ENCODE data around the gene VGLL3. TPM values are rescaled to one million over a fixed set of nuclear protein-coding genes. Genes with fewer than 3 reads are reported as not detected.

Gene VGLL3
- polyA plus RNA-seq, 2 donors = 0.54 to 0.55 TPM

- Histone ChIP-seq H3K4me3 (ENCODE audit: low read depth in 1 of 2, low read length in 2 of 2) (no peak overlapping the region), H3K27ac (ENCODE audit: low read depth in 2 of 2, low read length in 1 of 2) (no peak overlapping the region), H3K9me3 (ENCODE audit: control insufficient read depth in 2 of 2, insufficient read depth in 1 of 2, low read depth in 1 of 2, low read length in 1 of 2) (peaks cover 0 to 3% of the 10 kb centered on the region in 2 donors), H3K4me1 (ENCODE audit: control insufficient read depth in 2 of 2, insufficient read depth in 2 of 2, low read length in 1 of 2) (no peaks in the 10 kb centered on the region), H3K36me3 (ENCODE audit: control insufficient read depth in 2 of 2, insufficient read depth in 2 of 2, low read length in 1 of 2) (no peaks in the 10 kb centered on the region), H3K27me3 (ENCODE audit: control insufficient read depth in 1 of 2, insufficient read depth in 2 of 2, low read length in 2 of 2) (no peaks in the 10 kb centered on the region)
- WGBS, 2 donors = 56% methylated on average over 6 of the region's 6 CpGs
Measured at GRCh38 chr3:86937306-86937791, 53.6 kb downstream of the VGLL3 start.

- Histone ChIP-seq H3K27me3 (ENCODE audit: control insufficient read depth in 1 of 2, insufficient read depth in 2 of 2, low read length in 2 of 2) (no peaks in the 10 kb centered on the region), H3K4me3 (ENCODE audit: low read depth in 1 of 2, low read length in 2 of 2) (no peak overlapping the region), H3K9me3 (ENCODE audit: control insufficient read depth in 2 of 2, insufficient read depth in 1 of 2, low read depth in 1 of 2, low read length in 1 of 2) (peaks cover 0 to 3% of the 10 kb centered on the region in 2 donors), H3K27ac (ENCODE audit: low read depth in 2 of 2, low read length in 1 of 2) (no peak overlapping the region), H3K36me3 (ENCODE audit: control insufficient read depth in 2 of 2, insufficient read depth in 2 of 2, low read length in 1 of 2) (no peaks in the 10 kb centered on the region), H3K4me1 (ENCODE audit: control insufficient read depth in 2 of 2, insufficient read depth in 2 of 2, low read length in 1 of 2) (no peaks in the 10 kb centered on the region)
- whole genome bisulfite sequencing, 2 donors = 59 to 64% methylated on average over 3 of the region's 3 CpGs
Measured at GRCh38 chr3:86934851-86935250, 56.1 kb downstream of the VGLL3 start.

GRCh38 chr3:86930831-86931230, 60.1 kb downstream of the VGLL3 start:
- WGBS, 2 donors = 78% methylated on average over 3 of the region's 3 CpGs
- no peak overlapping the region for H3K4me3 ChIP-seq (ENCODE audit: low read depth in 1 of 2, low read length in 2 of 2)
- H3K4me1 ChIP-seq (ENCODE audit: control insufficient read depth in 2 of 2, insufficient read depth in 2 of 2, low read length in 1 of 2) = no peaks in the 10 kb centered on the region
- H3K36me3 ChIP-seq (ENCODE audit: control insufficient read depth in 2 of 2, insufficient read depth in 2 of 2, low read length in 1 of 2) = no peaks in the 10 kb centered on the region
- H3K27ac ChIP-seq (ENCODE audit: low read depth in 2 of 2, low read length in 1 of 2) = no peak overlapping the region
- H3K27me3 ChIP-seq (ENCODE audit: control insufficient read depth in 1 of 2, insufficient read depth in 2 of 2, low read length in 2 of 2) = no peaks in the 10 kb centered on the region
- peaks cover 0 to 3% of the 10 kb centered on the region in 2 donors for H3K9me3 ChIP-seq (ENCODE audit: control insufficient read depth in 2 of 2, insufficient read depth in 1 of 2, low read depth in 1 of 2, low read length in 1 of 2)

- Histone ChIP-seq H3K36me3 (ENCODE audit: control insufficient read depth in 2 of 2, insufficient read depth in 2 of 2, low read length in 1 of 2) (no peaks in the 10 kb centered on the region), H3K27ac (ENCODE audit: low read depth in 2 of 2, low read length in 1 of 2) (no peak overlapping the region), H3K27me3 (ENCODE audit: control insufficient read depth in 1 of 2, insufficient read depth in 2 of 2, low read length in 2 of 2) (no peaks in the 10 kb centered on the region), H3K4me3 (ENCODE audit: low read depth in 1 of 2, low read length in 2 of 2) (no peak overlapping the region), H3K4me1 (ENCODE audit: control insufficient read depth in 2 of 2, insufficient read depth in 2 of 2, low read length in 1 of 2) (no peaks in the 10 kb centered on the region), H3K9me3 (ENCODE audit: control insufficient read depth in 2 of 2, insufficient read depth in 1 of 2, low read depth in 1 of 2, low read length in 1 of 2) (peaks cover 0 to 3% of the 10 kb centered on the region in 2 donors)
- WGBS, 2 donors = 45 to 46% methylated on average over 1 of the region's 1 CpG
Measured at GRCh38 chr3:86930181-86930580, 60.8 kb downstream of the VGLL3 start.

DNA sequence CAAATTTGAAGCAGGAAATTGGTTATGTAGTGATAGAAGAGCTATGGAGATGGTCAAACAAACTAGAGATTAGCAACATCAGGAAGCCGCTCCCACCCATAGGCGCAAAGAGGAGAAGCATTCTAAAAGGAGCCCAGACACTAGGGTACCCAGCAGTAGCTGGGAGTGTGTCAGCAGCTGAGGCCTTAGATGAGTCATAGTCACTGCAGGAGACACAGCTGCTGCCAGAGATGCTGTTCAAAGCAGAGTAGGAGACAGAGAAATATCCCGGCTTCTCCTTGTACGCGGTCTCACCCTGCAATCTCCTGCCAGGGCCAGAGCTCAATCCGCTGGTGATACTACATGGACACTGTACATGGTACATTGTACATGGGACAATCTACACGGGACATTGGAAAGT, 61.9 kb downstream of the VGLL3 start:
- Histone ChIP-seq H3K36me3 (ENCODE audit: control insufficient read depth in 2 of 2, insufficient read depth in 2 of 2, low read length in 1 of 2) (no peaks in the 10 kb centered on the region), H3K4me1 (ENCODE audit: control insufficient read depth in 2 of 2, insufficient read depth in 2 of 2, low read length in 1 of 2) (no peaks in the 10 kb centered on the region), H3K9me3 (ENCODE audit: control insufficient read depth in 2 of 2, insufficient read depth in 1 of 2, low read depth in 1 of 2, low read length in 1 of 2) (no peaks in the 10 kb centered on the region), H3K27ac (ENCODE audit: low read depth in 2 of 2, low read length in 1 of 2) (no peak overlapping the region), H3K27me3 (ENCODE audit: control insufficient read depth in 1 of 2, insufficient read depth in 2 of 2, low read length in 2 of 2) (no peaks in the 10 kb centered on the region), H3K4me3 (ENCODE audit: low read depth in 1 of 2, low read length in 2 of 2) (no peak overlapping the region)
- WGBS, 2 donors = 85 to 93% methylated on average over 7 of the region's 7 CpGs

DNA sequence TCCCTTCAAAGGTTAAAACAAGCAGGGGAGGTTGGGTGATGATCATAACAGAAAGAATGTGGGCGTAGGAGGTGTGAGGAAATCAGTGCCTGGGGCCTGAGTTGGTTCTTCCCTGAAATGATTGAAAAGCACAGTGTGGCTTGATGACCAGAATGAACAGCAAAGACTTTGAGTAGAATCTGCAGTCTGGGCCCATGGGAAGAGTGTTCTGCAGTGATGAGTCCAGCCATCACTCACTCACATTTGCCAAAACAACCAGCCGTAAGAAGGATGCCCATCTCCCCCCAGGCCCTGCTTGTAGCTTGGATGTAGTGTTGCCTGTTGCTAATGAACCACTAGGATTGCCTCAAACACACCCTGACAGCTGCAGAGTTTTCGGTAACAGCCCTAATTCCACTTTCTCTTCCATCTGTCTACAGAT, 67.9 kb downstream of the VGLL3 start:
- H3K9me3 ChIP-seq (ENCODE audit: control insufficient read depth in 2 of 2, insufficient read depth in 1 of 2, low read depth in 1 of 2, low read length in 1 of 2) = no peaks in the 10 kb centered on the region
- no peak overlapping the region for H3K4me3 ChIP-seq (ENCODE audit: low read depth in 1 of 2, low read length in 2 of 2)
- WGBS, 2 donors = 44 to 58% methylated on average over 3 of the region's 3 CpGs
- peaks cover 0 to 3% of the 10 kb centered on the region in 2 donors for H3K4me1 ChIP-seq (ENCODE audit: control insufficient read depth in 2 of 2, insufficient read depth in 2 of 2, low read length in 1 of 2)
- no peaks in the 10 kb centered on the region for H3K36me3 ChIP-seq (ENCODE audit: control insufficient read depth in 2 of 2, insufficient read depth in 2 of 2, low read length in 1 of 2)
- H3K27me3 ChIP-seq (ENCODE audit: control insufficient read depth in 1 of 2, insufficient read depth in 2 of 2, low read length in 2 of 2) = no peaks in the 10 kb centered on the region
- H3K27ac ChIP-seq (ENCODE audit: low read depth in 2 of 2, low read length in 1 of 2) = no peak overlapping the region

DNA sequence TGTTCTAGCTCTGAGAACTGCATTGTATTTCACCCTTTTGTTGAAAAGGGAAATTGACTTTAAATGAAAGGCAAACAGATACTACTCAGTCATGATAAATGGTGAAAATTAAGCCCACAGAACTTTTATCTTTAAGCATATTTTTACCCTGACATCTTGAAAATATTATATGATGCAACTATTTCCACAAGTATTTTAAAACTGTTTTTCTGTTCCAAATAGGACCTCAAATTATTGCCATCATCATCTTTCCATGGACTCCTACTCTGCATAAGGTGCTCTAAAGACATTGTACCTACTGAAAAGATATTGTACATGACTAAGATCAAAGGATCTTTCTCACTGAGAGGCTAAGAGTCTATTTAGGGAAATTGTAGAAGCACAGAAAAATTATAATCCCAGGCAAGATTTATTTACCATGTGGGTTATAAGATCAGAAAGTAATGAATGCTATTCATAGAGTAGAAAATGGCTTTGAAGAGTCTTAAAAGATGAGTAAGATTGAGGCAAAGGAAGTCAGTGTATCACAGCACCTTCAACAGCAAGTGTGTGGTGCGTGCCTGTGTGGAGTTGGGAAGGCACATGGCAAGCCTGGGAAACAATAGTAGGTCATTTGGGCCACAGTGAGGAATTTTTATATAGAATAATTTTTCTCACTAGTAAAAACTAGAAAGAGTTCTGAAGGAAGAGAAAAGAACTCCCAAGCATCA, 68.8 kb downstream of the VGLL3 start:
- Histone ChIP-seq H3K27me3 (ENCODE audit: control insufficient read depth in 1 of 2, insufficient read depth in 2 of 2, low read length in 2 of 2) (no peaks in the 10 kb centered on the region), H3K36me3 (ENCODE audit: control insufficient read depth in 2 of 2, insufficient read depth in 2 of 2, low read length in 1 of 2) (no peaks in the 10 kb centered on the region), H3K27ac (ENCODE audit: low read depth in 2 of 2, low read length in 1 of 2) (no peak overlapping the region), H3K9me3 (ENCODE audit: control insufficient read depth in 2 of 2, insufficient read depth in 1 of 2, low read depth in 1 of 2, low read length in 1 of 2) (no peaks in the 10 kb centered on the region), H3K4me1 (ENCODE audit: control insufficient read depth in 2 of 2, insufficient read depth in 2 of 2, low read length in 1 of 2) (peaks cover 0 to 3% of the 10 kb centered on the region in 2 donors), H3K4me3 (ENCODE audit: low read depth in 1 of 2, low read length in 2 of 2) (no peak overlapping the region)
- 23 to 96% methylated on average over 1 of the region's 1 CpG for WGBS, 2 donors

- Histone ChIP-seq H3K27me3 (ENCODE audit: control insufficient read depth in 1 of 2, insufficient read depth in 2 of 2, low read length in 2 of 2) (no peaks in the 10 kb centered on the region), H3K4me3 (ENCODE audit: low read depth in 1 of 2, low read length in 2 of 2) (no peak overlapping the region), H3K4me1 (ENCODE audit: control insufficient read depth in 2 of 2, insufficient read depth in 2 of 2, low read length in 1 of 2) (no peaks in the 10 kb centered on the region), H3K9me3 (ENCODE audit: control insufficient read depth in 2 of 2, insufficient read depth in 1 of 2, low read depth in 1 of 2, low read length in 1 of 2) (no peaks in the 10 kb centered on the region), H3K36me3 (ENCODE audit: control insufficient read depth in 2 of 2, insufficient read depth in 2 of 2, low read length in 1 of 2) (no peaks in the 10 kb centered on the region), H3K27ac (ENCODE audit: low read depth in 2 of 2, low read length in 1 of 2) (no peak overlapping the region)
- WGBS, 2 donors = 50 to 53% methylated on average over 3 of the region's 3 CpGs
Measured at GRCh38 chr3:86914670-86915069, 76.3 kb downstream of the VGLL3 start.

DNA sequence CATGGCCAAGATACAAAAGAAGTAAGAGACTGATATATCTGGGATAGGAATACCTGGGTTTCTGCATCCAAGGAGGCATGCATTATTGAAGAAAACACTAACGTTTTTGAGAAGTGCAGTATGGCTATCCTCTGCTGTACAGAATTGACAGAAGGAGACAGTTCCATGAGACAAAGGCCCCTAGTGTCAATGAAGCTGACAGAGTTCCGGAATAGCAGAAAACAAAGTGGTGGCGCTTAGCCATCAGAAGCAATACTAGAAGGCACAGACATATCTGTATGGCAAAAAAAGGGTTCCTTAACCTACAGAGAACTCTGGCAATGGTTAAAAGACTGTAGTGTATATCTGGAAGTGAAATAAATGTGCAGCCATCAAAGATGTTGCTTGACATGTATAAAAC, 77.8 kb downstream of the VGLL3 start:
- Histone ChIP-seq H3K9me3 (ENCODE audit: control insufficient read depth in 2 of 2, insufficient read depth in 1 of 2, low read depth in 1 of 2, low read length in 1 of 2) (no peaks in the 10 kb centered on the region), H3K36me3 (ENCODE audit: control insufficient read depth in 2 of 2, insufficient read depth in 2 of 2, low read length in 1 of 2) (no peaks in the 10 kb centered on the region), H3K4me3 (ENCODE audit: low read depth in 1 of 2, low read length in 2 of 2) (no peak overlapping the region), H3K4me1 (ENCODE audit: control insufficient read depth in 2 of 2, insufficient read depth in 2 of 2, low read length in 1 of 2) (no peaks in the 10 kb centered on the region), H3K27ac (ENCODE audit: low read depth in 2 of 2, low read length in 1 of 2) (no peak overlapping the region), H3K27me3 (ENCODE audit: control insufficient read depth in 1 of 2, insufficient read depth in 2 of 2, low read length in 2 of 2) (no peaks in the 10 kb centered on the region)
- WGBS, 2 donors = 76 to 77% methylated on average over 3 of the region's 3 CpGs

GRCh38 chr3:86895202-86895601, 95.7 kb downstream of the VGLL3 start:
- H3K36me3 ChIP-seq (ENCODE audit: control insufficient read depth in 2 of 2, insufficient read depth in 2 of 2, low read length in 1 of 2) = no peaks in the 10 kb centered on the region
- WGBS, 2 donors = 94 to 96% methylated on average over 1 of the region's 1 CpG
- H3K4me3 ChIP-seq (ENCODE audit: low read depth in 1 of 2, low read length in 2 of 2) = no peak overlapping the region

More at GRCh38 chr3:86895202-86895601, 95.7 kb downstream of the VGLL3 start:
- no peaks in the 10 kb centered on the region for H3K27me3 ChIP-seq (ENCODE audit: control insufficient read depth in 1 of 2, insufficient read depth in 2 of 2, low read length in 2 of 2)
- no peak overlapping the region for H3K27ac ChIP-seq (ENCODE audit: low read depth in 2 of 2, low read length in 1 of 2)
- H3K9me3 ChIP-seq (ENCODE audit: control insufficient read depth in 2 of 2, insufficient read depth in 1 of 2, low read depth in 1 of 2, low read length in 1 of 2) = no peaks in the 10 kb centered on the region
- no peaks in the 10 kb centered on the region for H3K4me1 ChIP-seq (ENCODE audit: control insufficient read depth in 2 of 2, insufficient read depth in 2 of 2, low read length in 1 of 2)

Measured in esophagus (tissue), 2 donors.